ENCODE measurements around the gene SPR.

Gene SPR

DNA sequence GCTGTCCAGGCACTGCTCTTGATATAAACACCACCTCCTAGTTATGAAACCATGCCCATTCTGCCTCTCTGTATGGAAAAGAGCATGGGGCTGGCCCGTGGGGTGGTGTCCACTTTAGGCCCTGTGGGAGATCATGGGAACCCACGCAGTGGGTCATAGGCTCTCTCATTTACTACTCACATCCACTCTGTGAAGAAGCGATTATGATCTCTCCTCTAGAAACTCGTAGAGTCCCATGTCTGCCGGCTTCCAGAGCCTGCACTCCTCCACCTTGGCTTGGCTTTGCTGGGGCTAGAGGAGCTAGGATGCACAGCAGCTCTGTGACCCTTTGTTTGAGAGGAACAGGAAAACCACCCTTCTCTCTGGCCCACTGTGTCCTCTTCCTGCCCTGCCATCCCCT, 46.0 kb downstream of the SPR start:
- no peak for DNase-seq

DNA sequence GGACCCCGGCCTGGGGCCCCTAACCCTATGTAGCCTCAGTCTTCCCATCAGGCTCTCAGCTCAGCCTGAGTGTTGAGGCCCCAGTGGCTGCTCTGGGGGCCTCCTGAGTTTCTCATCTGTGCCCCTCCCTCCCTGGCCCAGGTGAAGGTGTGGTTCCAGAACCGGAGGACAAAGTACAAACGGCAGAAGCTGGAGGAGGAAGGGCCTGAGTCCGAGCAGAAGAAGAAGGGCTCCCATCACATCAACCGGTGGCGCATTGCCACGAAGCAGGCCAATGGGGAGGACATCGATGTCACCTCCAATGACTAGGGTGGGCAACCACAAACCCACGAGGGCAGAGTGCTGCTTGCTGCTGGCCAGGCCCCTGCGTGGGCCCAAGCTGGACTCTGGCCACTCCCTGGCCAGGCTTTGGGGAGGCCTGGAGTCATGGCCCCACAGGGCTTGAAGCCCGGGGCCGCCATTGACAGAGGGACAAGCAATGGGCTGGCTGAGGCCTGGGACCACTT, 46.5 kb downstream of the SPR start:
- no peak for DNase-seq

DNA sequence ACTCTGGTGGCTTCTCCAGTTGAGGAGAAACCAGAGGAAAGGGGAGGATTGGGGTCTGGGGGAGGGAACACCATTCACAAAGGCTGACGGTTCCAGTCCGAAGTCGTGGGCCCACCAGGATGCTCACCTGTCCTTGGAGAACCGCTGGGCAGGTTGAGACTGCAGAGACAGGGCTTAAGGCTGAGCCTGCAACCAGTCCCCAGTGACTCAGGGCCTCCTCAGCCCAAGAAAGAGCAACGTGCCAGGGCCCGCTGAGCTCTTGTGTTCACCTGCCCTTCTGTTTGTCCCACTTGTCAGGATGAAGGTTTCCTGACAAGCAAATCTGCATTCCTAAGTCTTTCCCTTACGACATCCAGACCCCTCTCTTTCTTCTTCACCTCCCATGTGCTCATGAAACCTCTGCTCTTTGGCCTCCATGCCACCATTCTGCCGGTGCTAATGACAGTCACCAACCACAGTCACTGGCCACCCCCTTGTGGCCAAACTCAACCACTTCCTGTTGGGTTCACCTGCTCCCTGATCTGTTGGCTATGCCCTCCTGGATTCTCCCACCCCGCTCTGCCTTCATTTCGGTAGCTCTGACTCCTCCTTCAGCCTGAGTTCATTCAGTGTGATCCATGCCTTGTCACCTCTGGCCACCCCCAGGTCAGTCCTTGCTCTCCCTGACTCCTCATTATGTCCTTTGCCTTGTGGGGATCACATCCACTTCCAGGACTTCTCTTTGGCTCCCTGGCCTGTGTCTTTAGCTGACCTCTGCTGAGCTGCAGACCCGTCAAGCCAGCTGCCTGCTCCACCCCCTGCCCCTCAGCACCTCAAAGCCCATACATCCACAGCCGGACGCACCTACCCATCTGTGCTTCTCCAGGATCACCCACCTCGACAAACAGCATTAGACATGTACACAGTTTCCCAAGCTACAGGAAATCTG, 47.7 kb downstream of the SPR start:
- DNase-seq, result peak in 1 of 2 donors; percentile 16

DNA sequence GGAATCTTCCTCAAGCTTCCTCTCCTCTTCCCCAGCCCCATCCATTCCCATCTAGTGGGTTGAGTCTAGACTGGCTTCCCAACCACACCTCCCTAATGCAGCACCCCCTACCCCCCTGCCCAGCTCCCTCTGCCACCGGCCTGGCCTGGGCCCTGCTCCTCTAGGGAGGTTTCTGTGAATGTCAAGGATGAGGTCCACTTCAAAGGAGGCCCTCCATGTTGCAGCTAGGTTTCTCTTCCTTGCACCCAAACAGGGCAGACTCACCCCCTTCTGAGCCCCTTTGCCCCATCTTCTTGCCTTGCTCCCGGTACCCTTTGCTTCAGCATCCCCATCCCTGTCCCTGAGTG, 48.4 kb downstream of the SPR start:
- DNase-seq, result no peak

- DNase-seq, result no peak
Observed at GRCh38 chr2:72936660-72937355, 49.6 kb downstream of the SPR start.

- DNase-seq, result no peak
Observed at GRCh38 chr2:72937356-72937669, 50.1 kb downstream of the SPR start.

GRCh38 chr2:72938455-72938854, 51.2 kb downstream of the SPR start:
- DNase-seq, result no peak

DNA sequence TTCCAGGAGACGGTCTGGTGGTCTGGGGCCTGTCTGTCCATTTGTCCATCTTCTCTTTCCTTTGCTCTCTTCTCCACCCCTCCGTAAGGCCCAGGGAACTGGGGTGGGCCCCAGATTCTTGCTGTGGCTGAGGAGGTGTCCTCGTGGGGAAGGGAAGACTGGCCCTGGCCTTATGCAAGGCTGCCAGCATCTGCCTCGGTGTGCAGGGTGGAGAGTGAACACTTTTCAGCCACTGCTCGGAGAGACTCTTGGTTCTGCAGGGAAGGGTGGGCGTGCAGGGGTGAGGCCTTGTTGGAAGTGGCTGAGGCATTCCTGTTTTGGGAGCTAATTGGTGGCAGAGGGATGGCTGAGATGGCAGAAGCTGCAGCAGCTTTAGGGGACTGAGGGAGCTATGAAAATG, 53.2 kb downstream of the SPR start:
- DNase-seq, result no peak

DNA sequence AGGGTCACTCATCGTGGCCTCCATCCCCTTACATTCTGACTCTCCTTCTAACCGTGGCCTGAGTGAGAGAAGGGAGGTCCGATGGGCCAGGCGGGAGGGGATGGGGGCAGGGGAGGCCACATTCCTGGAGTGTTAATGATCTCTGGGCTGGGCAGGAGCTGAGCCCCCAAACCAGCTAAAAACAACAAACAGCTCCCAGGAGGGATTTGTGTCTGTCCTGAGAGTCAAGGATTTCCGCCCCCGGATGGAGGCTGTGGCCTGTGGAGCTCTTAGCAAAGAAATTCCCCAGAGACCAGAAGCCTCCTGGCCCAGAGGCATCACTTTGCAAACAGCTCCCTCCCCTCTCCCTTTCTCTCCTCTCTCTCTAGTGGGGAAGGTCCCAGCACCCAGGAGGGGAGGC, 53.6 kb downstream of the SPR start:
- DNase-seq, result no peak

Data from inflammatory macrophage treated with lipopolysaccharide for 1 hour (primary cell).